K562 (cell line): ENCODE results near the gene TMEM107. TPM values are rescaled to one million over a fixed set of nuclear protein-coding genes. Genes with fewer than 3 reads are reported as not detected.
A peak's percentile ranks its signal among the peaks of the same experiment; 100 is the strongest.

Experiments
- ARID1B ChIP-seq: fragments of 450-650 bp; IDR thresholded peaks from 2 replicates; pipeline ENCODE4 v1.6.1; 2016; ENCODE audit warnings: antibody characterized with exemption, mild to moderate bottlenecking, inconsistent platforms
- CREB3 ChIP-seq: fragments of 450-650 bp; conservative IDR thresholded peaks from 2 replicates; pipeline ENCODE4 v1.6.1; 2016; ENCODE audit warnings: missing genetic modification characterization, low read depth, mild to moderate bottlenecking, missing compliant biosample characterization, moderate library complexity
- EWSR1 ChIP-seq: fragments of 450-650 bp; IDR thresholded peaks from 2 replicates; pipeline ENCODE4 v1.6.1; 2018; ENCODE audit warnings: borderline replicate concordance, mild to moderate bottlenecking, low read depth, moderate library complexity; ENCODE audit not compliant: partially characterized antibody
- FOXJ3 ChIP-seq: sonication (generic); formaldehyde crosslinking; IDR thresholded peaks from 2 replicates; pipeline ENCODE4 v1.4.0; 2020; ENCODE audit warnings: mild to moderate bottlenecking, missing genetic modification reagents
- GABPA ChIP-seq: fragments of 200-800 bp; sonication (Bioruptor generic); conservative IDR thresholded peaks from 2 replicates; pipeline ENCODE4 v1.6.1; 2016; ENCODE audit warnings: low read depth, missing genetic modification characterization, missing compliant biosample characterization
- L3MBTL2 ChIP-seq: fragments of 450-650 bp; IDR thresholded peaks from 2 replicates; pipeline ENCODE4 v1.6.1; 2016; ENCODE audit warnings: mild to moderate bottlenecking, moderate library complexity
- MEF2D ChIP-seq: conservative IDR thresholded peaks from 2 replicates; pipeline ENCODE4 v1.6.1; 2016; ENCODE audit warnings: low read depth, missing genetic modification characterization, missing compliant biosample characterization
- NFYB ChIP-seq: IDR thresholded peaks from 2 replicates; pipeline ENCODE4 v1.6.1; 2011; ENCODE audit warnings: mild to moderate bottlenecking, moderate library complexity; ENCODE audit not compliant: insufficient read length; ENCODE audit errors: extremely low read depth
- PHB2 ChIP-seq: fragments of 450-650 bp; IDR thresholded peaks from 2 replicates; pipeline ENCODE4 v1.6.1; 2017; ENCODE audit warnings: low read depth
- RBBP5 ChIP-seq: fragments of 200-600 bp; sonication (generic); IDR thresholded peaks from 2 replicates; pipeline ENCODE4 v1.6.1; 2012; ENCODE audit warnings: borderline replicate concordance, mild to moderate bottlenecking, low read length, control low read depth, inconsistent platforms; ENCODE audit not compliant: insufficient read depth, poor library complexity, severe bottlenecking
- RHOXF2B ChIP-seq: fragments of 250-450 bp; sonication (Bioruptor Pico); conservative IDR thresholded peaks from 2 replicates; pipeline ENCODE4 v1.5.1; 2021
- ZNF253 ChIP-seq: fragments of 250-450 bp; sonication (Bioruptor Pico); conservative IDR thresholded peaks from 2 replicates; pipeline ENCODE4 v1.6.1; 2021; ENCODE audit warnings: mild to moderate bottlenecking
- ZNF431 ChIP-seq: sonication (generic); formaldehyde crosslinking; IDR thresholded peaks from 2 replicates; pipeline ENCODE4 v1.8.0; 2022; ENCODE audit warnings: mild to moderate bottlenecking, missing genetic modification reagents
- ZNF449 ChIP-seq: fragments of 250-450 bp; sonication (Bioruptor Pico); IDR thresholded peaks from 2 replicates; pipeline ENCODE4 v1.8.0; 2022; ENCODE audit warnings: moderate library complexity, mild to moderate bottlenecking, inconsistent platforms
- ZNF75A ChIP-seq: fragments of 450-650 bp; formaldehyde crosslinking; IDR thresholded peaks from 2 replicates; pipeline ENCODE4 v1.4.0; 2020; ENCODE audit warnings: mild to moderate bottlenecking
- ZSCAN29 ChIP-seq: fragments of 450-650 bp; IDR thresholded peaks from 2 replicates; pipeline ENCODE4 v1.6.1; 2017
- polyA plus RNA-seq, 8 experiments: library from polyadenylated mRNA; depleted of rRNA in 4 of 8; stranded (reverse) in 5 of 8; unstranded in 3 of 8; fragments of >200 nt; fragmentation: Nextera tagmentation in 2 of 8; fragmentation: Illumina TruSeq in 1 of 8; extraction: Ambion mirVana in 2 of 8; extraction: Trizol in 1 of 8; gene quantifications; 2 replicates each; pipeline versions ENCODE4 v1.2.1 to v1.2.3, GENCODE V29; 2011 to 2014; ENCODE audit warnings: inconsistent platforms in 1 of 8, missing spikeins in 1 of 8
- total RNA-seq, 7 experiments: library from RNA; depleted of rRNA in 6 of 7; stranded (reverse); fragments of >200 nt in 6 of 7; fragmentation: Illumina TruSeq in 2 of 7; extraction: Trizol in 2 of 7; gene quantifications; 2 replicates each; pipeline versions ENCODE4 v1.2.1 to v1.2.3, GENCODE V29; 2011 to 2021; ENCODE audit warnings: low replicate concordance in 1 of 7
- TF ChIP-seq, protein P1 (sequence below): fragments of 450-650 bp; formaldehyde crosslinking; IDR thresholded peaks from 2 replicates; pipeline ENCODE4 v1.4.0; 2020; ENCODE audit warnings: mild to moderate bottlenecking, moderate library complexity
- TF ChIP-seq, protein P2 (sequence below): fragments of 150-350 bp; IDR thresholded peaks from 2 replicates; pipeline ENCODE4 v1.6.1; 2014; ENCODE audit warnings: low read depth, mild to moderate bottlenecking, low read length, borderline replicate concordance
- TF ChIP-seq, protein P3 (sequence below): fragments of 450-650 bp; formaldehyde crosslinking; IDR thresholded peaks from 2 replicates; pipeline ENCODE4 v1.4.0; 2020; ENCODE audit warnings: mild to moderate bottlenecking, moderate library complexity

Gene TMEM107
- total and polyA plus RNA-seq, 9 of the 15 experiments (the other 6 are each of a cell fraction or from before 2014, with no cell fraction given) = 7.1 to 26.2 (median 16.9) TPM

GRCh38 chr17:8187517-8188262 lies 11.5 kb upstream of the TMEM107 start (continued):
- TF ChIP-seq, protein P1, sequence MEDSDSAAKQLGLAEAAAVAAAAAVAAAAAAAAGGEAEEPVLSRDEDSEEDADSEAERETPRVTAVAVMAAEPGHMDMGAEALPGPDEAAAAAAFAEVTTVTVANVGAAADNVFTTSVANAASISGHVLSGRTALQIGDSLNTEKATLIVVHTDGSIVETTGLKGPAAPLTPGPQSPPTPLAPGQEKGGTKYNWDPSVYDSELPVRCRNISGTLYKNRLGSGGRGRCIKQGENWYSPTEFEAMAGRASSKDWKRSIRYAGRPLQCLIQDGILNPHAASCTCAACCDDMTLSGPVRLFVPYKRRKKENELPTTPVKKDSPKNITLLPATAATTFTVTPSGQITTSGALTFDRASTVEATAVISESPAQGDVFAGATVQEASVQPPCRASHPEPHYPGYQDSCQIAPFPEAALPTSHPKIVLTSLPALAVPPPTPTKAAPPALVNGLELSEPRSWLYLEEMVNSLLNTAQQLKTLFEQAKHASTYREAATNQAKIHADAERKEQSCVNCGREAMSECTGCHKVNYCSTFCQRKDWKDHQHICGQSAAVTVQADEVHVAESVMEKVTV = no peak
- TF ChIP-seq RBBP5 (no peak), GABPA (tag) (peak; percentile 0; the same call in 1 of the 2 replicates), ZNF431 (no peak), CREB3 (tag) (no peak), L3MBTL2 (no peak; the same call in 1 of the 2 replicates), PHB2 (no peak), EWSR1 (no peak), ZNF253 (CRISPR knock-in tag) (no peak), ARID1B (peak; percentile 33; the same call in 1 of the 2 replicates), NFYB (no peak), FOXJ3 (CRISPR knock-in tag) (no peak), ZNF449 (CRISPR knock-in tag) (no peak), RHOXF2B (CRISPR knock-in tag) (no peak), ZNF75A (CRISPR knock-in tag) (no peak), ZSCAN29 (no peak), MEF2D (no peak)
- TF ChIP-seq, protein P2, sequence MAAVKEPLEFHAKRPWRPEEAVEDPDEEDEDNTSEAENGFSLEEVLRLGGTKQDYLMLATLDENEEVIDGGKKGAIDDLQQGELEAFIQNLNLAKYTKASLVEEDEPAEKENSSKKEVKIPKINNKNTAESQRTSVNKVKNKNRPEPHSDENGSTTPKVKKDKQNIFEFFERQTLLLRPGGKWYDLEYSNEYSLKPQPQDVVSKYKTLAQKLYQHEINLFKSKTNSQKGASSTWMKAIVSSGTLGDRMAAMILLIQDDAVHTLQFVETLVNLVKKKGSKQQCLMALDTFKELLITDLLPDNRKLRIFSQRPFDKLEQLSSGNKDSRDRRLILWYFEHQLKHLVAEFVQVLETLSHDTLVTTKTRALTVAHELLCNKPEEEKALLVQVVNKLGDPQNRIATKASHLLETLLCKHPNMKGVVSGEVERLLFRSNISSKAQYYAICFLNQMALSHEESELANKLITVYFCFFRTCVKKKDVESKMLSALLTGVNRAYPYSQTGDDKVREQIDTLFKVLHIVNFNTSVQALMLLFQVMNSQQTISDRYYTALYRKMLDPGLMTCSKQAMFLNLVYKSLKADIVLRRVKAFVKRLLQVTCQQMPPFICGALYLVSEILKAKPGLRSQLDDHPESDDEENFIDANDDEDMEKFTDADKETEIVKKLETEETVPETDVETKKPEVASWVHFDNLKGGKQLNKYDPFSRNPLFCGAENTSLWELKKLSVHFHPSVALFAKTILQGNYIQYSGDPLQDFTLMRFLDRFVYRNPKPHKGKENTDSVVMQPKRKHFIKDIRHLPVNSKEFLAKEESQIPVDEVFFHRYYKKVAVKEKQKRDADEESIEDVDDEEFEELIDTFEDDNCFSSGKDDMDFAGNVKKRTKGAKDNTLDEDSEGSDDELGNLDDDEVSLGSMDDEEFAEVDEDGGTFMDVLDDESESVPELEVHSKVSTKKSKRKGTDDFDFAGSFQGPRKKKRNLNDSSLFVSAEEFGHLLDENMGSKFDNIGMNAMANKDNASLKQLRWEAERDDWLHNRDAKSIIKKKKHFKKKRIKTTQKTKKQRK = no peak
- TF ChIP-seq, protein P3, sequence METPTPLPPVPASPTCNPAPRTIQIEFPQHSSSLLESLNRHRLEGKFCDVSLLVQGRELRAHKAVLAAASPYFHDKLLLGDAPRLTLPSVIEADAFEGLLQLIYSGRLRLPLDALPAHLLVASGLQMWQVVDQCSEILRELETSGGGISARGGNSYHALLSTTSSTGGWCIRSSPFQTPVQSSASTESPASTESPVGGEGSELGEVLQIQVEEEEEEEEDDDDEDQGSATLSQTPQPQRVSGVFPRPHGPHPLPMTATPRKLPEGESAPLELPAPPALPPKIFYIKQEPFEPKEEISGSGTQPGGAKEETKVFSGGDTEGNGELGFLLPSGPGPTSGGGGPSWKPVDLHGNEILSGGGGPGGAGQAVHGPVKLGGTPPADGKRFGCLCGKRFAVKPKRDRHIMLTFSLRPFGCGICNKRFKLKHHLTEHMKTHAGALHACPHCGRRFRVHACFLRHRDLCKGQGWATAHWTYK = no peak
